ENCODE data around the gene NRF1. TPM values are rescaled to one million over a fixed set of nuclear protein-coding genes. Genes with fewer than 3 reads are reported as not detected.

Gene NRF1
- total RNA-seq, 2 donors from 2014 or later, result 22.9 to 26.4 TPM

DNA sequence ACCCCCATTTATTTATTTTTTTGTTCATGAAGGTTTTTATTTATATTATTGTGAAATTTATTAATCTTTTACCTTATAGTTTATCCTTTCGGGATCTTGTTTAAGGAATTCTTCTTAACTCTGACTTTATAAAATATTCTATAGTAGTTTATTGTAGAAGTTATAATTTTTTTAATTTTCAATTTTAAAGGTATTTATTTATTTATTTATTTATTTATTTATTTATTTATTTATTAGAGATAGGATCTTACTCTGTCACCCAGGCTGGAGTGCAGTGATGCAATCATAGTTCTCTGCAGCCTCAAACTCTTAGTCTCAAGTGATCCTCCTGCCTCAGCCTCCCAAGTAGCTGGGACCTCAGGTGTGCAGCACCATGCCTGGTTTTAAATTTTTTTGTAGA lies 56.0 kb downstream of the NRF1 start:
- H3K27ac Mint-ChIP-seq, result no peak overlapping the region
- WGBS, 2 experiments (ENCODE audit: insufficient coverage in 1 of 2, insufficient read length in 1 of 2), result no CpG with 5 or more reads among the region's 1 CpG
- TF ChIP-seq, protein P1, sequence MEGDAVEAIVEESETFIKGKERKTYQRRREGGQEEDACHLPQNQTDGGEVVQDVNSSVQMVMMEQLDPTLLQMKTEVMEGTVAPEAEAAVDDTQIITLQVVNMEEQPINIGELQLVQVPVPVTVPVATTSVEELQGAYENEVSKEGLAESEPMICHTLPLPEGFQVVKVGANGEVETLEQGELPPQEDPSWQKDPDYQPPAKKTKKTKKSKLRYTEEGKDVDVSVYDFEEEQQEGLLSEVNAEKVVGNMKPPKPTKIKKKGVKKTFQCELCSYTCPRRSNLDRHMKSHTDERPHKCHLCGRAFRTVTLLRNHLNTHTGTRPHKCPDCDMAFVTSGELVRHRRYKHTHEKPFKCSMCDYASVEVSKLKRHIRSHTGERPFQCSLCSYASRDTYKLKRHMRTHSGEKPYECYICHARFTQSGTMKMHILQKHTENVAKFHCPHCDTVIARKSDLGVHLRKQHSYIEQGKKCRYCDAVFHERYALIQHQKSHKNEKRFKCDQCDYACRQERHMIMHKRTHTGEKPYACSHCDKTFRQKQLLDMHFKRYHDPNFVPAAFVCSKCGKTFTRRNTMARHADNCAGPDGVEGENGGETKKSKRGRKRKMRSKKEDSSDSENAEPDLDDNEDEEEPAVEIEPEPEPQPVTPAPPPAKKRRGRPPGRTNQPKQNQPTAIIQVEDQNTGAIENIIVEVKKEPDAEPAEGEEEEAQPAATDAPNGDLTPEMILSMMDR (conservative IDR thresholded peaks at IDR 0.05), result no peak
- no peak overlapping the region for H3K27ac ChIP-seq (ENCODE audit: low read depth, low read length)
- H3K4me1 ChIP-seq (ENCODE audit: control insufficient read depth, insufficient read depth, low read length), result no peaks in the 10 kb centered on the region
- H3K4me1 Mint-ChIP-seq, result no peaks in the 10 kb centered on the region
- no peak overlapping the region for H3K4me3 Mint-ChIP-seq
- peaks cover 12% of the 10 kb centered on the region for H3K9me3 Mint-ChIP-seq
- H3K36me3 Mint-ChIP-seq (ENCODE audit: low read depth), result peaks cover 25% of the 10 kb centered on the region
- H3K9ac ChIP-seq (ENCODE audit: extremely low read depth, low read length, poor library complexity, severe bottlenecking), result no peak overlapping the region
- no peak for DNase-seq
- H3K4me3 ChIP-seq (ENCODE audit: low read length), result no peak overlapping the region
- H3K27me3 Mint-ChIP-seq (ENCODE audit: insufficient read depth), result no peaks in the 10 kb centered on the region
- peaks cover 29% of the 10 kb centered on the region for H3K36me3 ChIP-seq (ENCODE audit: control insufficient read depth, insufficient read depth, low read length)
- H3K27me3 ChIP-seq (ENCODE audit: control insufficient read depth, insufficient read depth, low read length, poor library complexity, severe bottlenecking), result no peaks in the 10 kb centered on the region
- H3K9me3 ChIP-seq (ENCODE audit: control insufficient read depth, low read length), result peaks cover 15% of the 10 kb centered on the region

DNA sequence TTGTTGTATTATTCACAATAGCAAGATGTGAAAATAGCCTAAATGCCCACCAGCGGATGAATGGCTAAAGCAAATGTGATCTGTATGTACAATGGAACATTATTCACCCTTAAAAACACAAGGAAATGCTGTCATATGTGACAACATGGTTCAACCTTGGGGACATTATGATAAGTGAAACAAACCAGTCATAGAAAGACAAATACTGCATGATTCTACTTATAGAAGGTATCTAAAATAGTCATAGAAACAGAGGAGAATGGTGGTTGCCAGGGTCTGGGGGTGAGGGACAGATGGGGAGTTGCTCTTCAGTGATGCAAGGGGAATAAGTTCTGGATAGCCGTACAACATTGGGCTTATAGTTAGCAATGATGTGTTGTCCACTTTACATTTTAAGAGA lies 58.4 kb downstream of the NRF1 start:
- DNase-seq, result no peak
- H3K27me3 Mint-ChIP-seq (ENCODE audit: insufficient read depth), result no peaks in the 10 kb centered on the region
- no peak overlapping the region for H3K27ac Mint-ChIP-seq
- H3K4me3 Mint-ChIP-seq, result no peak overlapping the region
- TF ChIP-seq, protein P1 (conservative IDR thresholded peaks at IDR 0.05), result no peak
- H3K36me3 ChIP-seq (ENCODE audit: control insufficient read depth, insufficient read depth, low read length), result peaks cover 41% of the 10 kb centered on the region
- H3K9me3 Mint-ChIP-seq, result peaks cover 8% of the 10 kb centered on the region
- H3K9me3 ChIP-seq (ENCODE audit: control insufficient read depth, low read length), result peaks cover 25% of the 10 kb centered on the region
- no peak overlapping the region for H3K9ac ChIP-seq (ENCODE audit: extremely low read depth, low read length, poor library complexity, severe bottlenecking)
- H3K4me1 ChIP-seq (ENCODE audit: control insufficient read depth, insufficient read depth, low read length), result no peaks in the 10 kb centered on the region
- H3K4me1 Mint-ChIP-seq, result no peaks in the 10 kb centered on the region
- no peak overlapping the region for H3K4me3 ChIP-seq (ENCODE audit: low read length)
- no peaks in the 10 kb centered on the region for H3K27me3 ChIP-seq (ENCODE audit: control insufficient read depth, insufficient read depth, low read length, poor library complexity, severe bottlenecking)
- H3K36me3 Mint-ChIP-seq (ENCODE audit: low read depth), result peaks cover 24% of the 10 kb centered on the region
- H3K27ac ChIP-seq (ENCODE audit: low read depth, low read length), result no peak overlapping the region
- WGBS, 2 experiments (ENCODE audit: insufficient coverage in 1 of 2, insufficient read length in 1 of 2), result 95 to 100% methylated on average over 1 to 2 of the region's 2 CpGs

DNA sequence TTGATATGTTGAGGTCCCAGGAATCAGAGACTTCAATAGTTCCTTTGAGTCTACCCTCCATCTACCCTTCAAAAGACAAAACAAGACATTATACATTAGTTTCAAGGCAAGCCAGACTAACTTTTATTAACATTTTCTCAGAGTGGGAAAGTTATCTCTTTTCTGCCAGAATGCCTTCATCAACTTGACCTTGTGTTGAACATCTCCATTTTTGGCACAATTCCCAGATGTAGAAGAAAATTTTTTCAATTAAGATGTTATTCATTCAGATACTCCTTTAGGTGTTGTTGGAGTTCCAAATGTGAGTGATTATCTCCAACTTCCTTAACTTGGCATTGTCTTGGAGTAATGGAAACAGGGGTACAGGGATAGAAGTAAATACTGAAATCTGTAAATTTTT lies 59.1 kb downstream of the NRF1 start:
- no peak overlapping the region for H3K4me3 Mint-ChIP-seq
- H3K9me3 Mint-ChIP-seq, result peaks cover 15% of the 10 kb centered on the region
- H3K4me3 ChIP-seq (ENCODE audit: low read length), result no peak overlapping the region
- peaks cover 49% of the 10 kb centered on the region for H3K36me3 ChIP-seq (ENCODE audit: control insufficient read depth, insufficient read depth, low read length)
- no peaks in the 10 kb centered on the region for H3K27me3 ChIP-seq (ENCODE audit: control insufficient read depth, insufficient read depth, low read length, poor library complexity, severe bottlenecking)
- H3K4me1 Mint-ChIP-seq, result no peaks in the 10 kb centered on the region
- no peaks in the 10 kb centered on the region for H3K27me3 Mint-ChIP-seq (ENCODE audit: insufficient read depth)
- no peak overlapping the region for H3K9ac ChIP-seq (ENCODE audit: extremely low read depth, low read length, poor library complexity, severe bottlenecking)
- no peak for DNase-seq
- H3K27ac Mint-ChIP-seq, result no peak overlapping the region
- no peaks in the 10 kb centered on the region for H3K4me1 ChIP-seq (ENCODE audit: control insufficient read depth, insufficient read depth, low read length)
- H3K9me3 ChIP-seq (ENCODE audit: control insufficient read depth, low read length), result peaks cover 33% of the 10 kb centered on the region
- TF ChIP-seq, protein P1 (conservative IDR thresholded peaks at IDR 0.05), result no peak
- H3K36me3 Mint-ChIP-seq (ENCODE audit: low read depth), result peaks cover 27% of the 10 kb centered on the region
- H3K27ac ChIP-seq (ENCODE audit: low read depth, low read length), result no peak overlapping the region

All from endodermal cell (in vitro differentiated cells).